Upper lobe of right lung (tissue), 1 donor: ENCODE results near the gene TMEM135. TPM values are rescaled to one million over a fixed set of nuclear protein-coding genes. Genes with fewer than 3 reads are reported as not detected.
A peak's percentile ranks its signal among the peaks of the same experiment; 100 is the strongest.
"Not testable (repeated sequence)": the region's sequence is repeated elsewhere in the genome, so short reads cannot be mapped to it uniquely, and the experiment has no call there.

Experiments used
- ATAC-seq: fragments of 200-7000 bp; cut with Tn5 transposase; one replicate; pipeline ENCODE4 v1.9.1; 2020; ENCODE audit warnings: mild to moderate bottlenecking, moderate library complexity
- DNase-seq: peaks from one replicate; pipeline ENCODE4 v3.0.0-alpha.2; 2020
- H3K27ac ChIP-seq: fragments of 200-600 bp; one replicate; pipeline ENCODE4 v1.8.0; 2022
- H3K27me3 ChIP-seq: fragments of 200-600 bp; one replicate; pipeline ENCODE4 v1.8.0; 2022; ENCODE audit warnings: mild to moderate bottlenecking
- H3K36me3 ChIP-seq: fragments of 200-600 bp; one replicate; pipeline ENCODE4 v1.8.0; 2022
- H3K4me1 ChIP-seq: fragments of 200-600 bp; one replicate; pipeline ENCODE4 v1.8.0; 2022
- H3K4me3 ChIP-seq: fragments of 200-600 bp; one replicate; pipeline ENCODE4 v1.8.0; 2022; ENCODE audit warnings: mild to moderate bottlenecking
- H3K9me3 ChIP-seq: fragments of 200-600 bp; one replicate; pipeline ENCODE4 v1.8.0; 2022
- intact Hi-C: fragments of 100-400 bp; cut with DNase I; formaldehyde crosslinking; loops from one replicate; pipeline ENCODE4 v1.11.0; 2022
- total RNA-seq: library from RNA; stranded (reverse); fragmentation: NEBNext Ultra II Directional; extraction: Animal tissue kit (Norgen Biotek cat#: 25700); gene quantifications from one replicate; pipeline ENCODE4 v1.2.1, GENCODE V29; 2021
- TF ChIP-seq, protein P1 (sequence below): fragments of 200-600 bp; IDR thresholded peaks from one replicate; pipeline ENCODE4 v1.8.0; 2022; ENCODE audit warnings: antibody characterized with exemption
- donor health status: DM: no; HTN: yes; CAD: no; lungs with severe emphysema.

The TMEM135 gene
- total RNA-seq, 1 donor from 2014 or later: 24.5 TPM

DNA sequence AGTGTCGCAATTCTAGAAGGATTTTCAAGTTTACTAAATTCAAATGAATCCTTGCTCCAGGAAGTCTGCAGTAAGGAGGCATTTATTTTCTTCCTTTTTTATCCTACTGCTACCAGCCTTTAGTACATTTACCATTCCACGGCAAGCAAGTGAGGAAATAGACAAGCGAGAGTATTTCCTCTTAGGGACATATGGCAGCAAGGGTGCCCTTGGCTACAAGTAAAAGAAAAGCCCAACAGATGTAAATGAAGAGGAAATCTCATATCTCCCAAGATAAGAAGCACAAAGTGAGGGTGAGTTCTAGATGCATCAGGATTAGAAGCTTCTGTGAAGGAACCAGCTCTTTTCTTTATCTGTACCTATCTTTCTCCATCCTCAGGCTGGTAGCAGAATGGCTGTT lies 44.7 kb upstream of the TMEM135 start:
- intact Hi-C loops: no loop called here

DNA sequence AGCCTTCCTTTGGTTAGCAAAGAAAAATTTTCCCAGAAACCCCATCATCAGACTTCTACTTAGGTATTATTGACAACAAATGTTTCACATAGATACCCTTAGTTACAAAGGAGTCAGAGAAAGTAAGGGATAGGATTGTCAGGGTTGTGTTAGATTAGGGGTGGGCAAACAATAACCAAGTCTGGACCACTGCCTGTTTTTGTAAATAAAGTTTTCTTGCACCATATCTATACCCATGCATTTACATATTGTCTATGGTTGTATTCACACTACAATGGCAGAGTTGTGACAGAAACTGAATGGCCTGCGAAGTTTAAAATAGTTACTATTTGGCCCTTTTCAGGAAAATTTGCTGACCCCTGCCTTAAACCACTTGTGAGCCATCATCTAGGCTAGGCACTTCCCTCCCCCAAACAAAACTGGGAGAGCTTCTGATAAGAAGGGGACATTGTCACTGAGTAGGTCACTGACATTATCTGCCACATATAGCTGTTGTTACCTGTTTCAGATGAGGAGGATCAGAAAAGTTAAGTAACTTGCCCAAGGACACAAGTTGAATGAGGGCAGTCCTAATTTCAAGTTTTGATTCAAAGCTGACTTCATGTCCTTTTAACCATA lies 40.7 kb upstream of the TMEM135 start:
- no peak overlapping the region for H3K4me3 ChIP-seq
- peaks cover 8% of the 10 kb centered on the region for H3K4me1 ChIP-seq
- DNase-seq: no peak
- H3K9me3 ChIP-seq: no peaks in the 10 kb centered on the region
- intact Hi-C loops: no loop called here
- H3K27ac ChIP-seq: no peak overlapping the region
- no peaks in the 10 kb centered on the region for H3K36me3 ChIP-seq
- TF ChIP-seq, protein P1, sequence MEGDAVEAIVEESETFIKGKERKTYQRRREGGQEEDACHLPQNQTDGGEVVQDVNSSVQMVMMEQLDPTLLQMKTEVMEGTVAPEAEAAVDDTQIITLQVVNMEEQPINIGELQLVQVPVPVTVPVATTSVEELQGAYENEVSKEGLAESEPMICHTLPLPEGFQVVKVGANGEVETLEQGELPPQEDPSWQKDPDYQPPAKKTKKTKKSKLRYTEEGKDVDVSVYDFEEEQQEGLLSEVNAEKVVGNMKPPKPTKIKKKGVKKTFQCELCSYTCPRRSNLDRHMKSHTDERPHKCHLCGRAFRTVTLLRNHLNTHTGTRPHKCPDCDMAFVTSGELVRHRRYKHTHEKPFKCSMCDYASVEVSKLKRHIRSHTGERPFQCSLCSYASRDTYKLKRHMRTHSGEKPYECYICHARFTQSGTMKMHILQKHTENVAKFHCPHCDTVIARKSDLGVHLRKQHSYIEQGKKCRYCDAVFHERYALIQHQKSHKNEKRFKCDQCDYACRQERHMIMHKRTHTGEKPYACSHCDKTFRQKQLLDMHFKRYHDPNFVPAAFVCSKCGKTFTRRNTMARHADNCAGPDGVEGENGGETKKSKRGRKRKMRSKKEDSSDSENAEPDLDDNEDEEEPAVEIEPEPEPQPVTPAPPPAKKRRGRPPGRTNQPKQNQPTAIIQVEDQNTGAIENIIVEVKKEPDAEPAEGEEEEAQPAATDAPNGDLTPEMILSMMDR: no peak
- ATAC-seq: no peak
- no peaks in the 10 kb centered on the region for H3K27me3 ChIP-seq

More for the DNA sequence above, 44.7 kb upstream of the TMEM135 start:
- no peaks in the 10 kb centered on the region for H3K9me3 ChIP-seq
- DNase-seq: no peak
- no peaks in the 10 kb centered on the region for H3K27me3 ChIP-seq
- TF ChIP-seq, protein P1: no peak
- H3K27ac ChIP-seq: no peak overlapping the region
- ATAC-seq: no peak
- no peaks in the 10 kb centered on the region for H3K4me1 ChIP-seq
- H3K36me3 ChIP-seq: no peaks in the 10 kb centered on the region
- H3K4me3 ChIP-seq: no peak overlapping the region

DNA sequence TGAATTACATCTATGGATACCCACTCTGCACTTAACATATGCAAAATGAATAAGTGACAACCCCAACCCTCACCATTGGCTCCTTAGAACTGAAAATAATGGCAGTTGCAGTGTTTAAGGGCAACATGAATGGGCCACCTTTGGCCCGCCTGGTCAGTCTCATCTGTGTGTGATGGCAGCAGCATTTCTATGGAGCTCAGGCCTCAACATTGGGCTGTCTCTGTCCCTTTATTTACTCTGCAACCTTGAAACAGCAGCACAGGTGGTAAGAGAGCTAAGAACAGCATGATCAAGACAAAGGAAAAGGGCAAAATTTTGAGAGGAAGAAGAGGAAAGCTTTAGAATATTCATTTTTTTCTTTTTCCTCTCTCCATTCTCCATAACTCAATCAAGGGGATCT lies 38.3 kb upstream of the TMEM135 start:
- no peak overlapping the region for H3K4me3 ChIP-seq
- no peak for ATAC-seq
- no peaks in the 10 kb centered on the region for H3K36me3 ChIP-seq
- H3K27ac ChIP-seq: peak overlapping the region; percentile 51
- no peaks in the 10 kb centered on the region for H3K9me3 ChIP-seq
- intact Hi-C loops: no loop called here
- peaks cover 8% of the 10 kb centered on the region for H3K4me1 ChIP-seq
- DNase-seq: no peak
- H3K27me3 ChIP-seq: no peaks in the 10 kb centered on the region
- TF ChIP-seq, protein P1: no peak

DNA sequence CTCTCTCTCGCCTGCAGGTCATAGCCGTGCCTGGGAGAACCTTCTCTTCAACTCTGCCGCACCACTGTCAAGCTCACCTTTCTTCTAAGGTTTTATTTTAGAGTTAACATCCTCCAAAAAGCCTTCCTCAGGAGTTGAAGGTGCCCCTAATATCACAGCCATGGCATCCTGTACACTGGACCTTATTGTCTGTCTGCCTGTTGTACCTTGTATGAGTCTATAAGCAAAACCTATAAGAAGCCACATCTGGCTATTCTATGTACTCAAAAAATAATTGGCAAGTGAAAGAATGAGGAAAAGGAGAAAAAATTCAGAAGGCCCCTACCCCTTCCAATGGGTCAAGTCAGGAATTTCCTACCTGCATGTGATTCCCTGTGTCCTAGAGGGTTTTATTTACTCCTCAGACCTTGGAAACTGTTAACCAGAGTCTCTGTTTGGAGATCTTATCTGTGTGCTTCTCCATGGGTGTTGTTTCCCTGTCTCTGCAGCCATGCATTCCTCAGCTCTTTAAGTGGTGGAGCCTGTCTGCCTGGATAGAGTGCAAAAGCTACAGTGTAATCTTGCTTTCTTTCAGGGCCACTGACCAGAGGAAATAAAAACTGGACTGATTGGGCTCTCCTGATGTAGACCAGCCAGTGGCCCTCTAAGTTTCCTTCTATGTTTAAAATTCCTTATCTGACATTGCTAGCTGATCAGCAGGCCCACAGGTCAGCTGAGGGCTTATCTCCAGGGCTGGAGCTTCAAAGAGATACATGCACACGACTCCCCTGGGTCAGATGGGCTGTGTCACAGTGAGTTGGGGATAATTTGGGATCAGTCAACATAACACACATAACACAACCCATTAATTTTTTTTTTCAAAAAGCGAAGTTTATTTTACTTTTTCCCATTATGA lies 37.6 kb upstream of the TMEM135 start:
- peak overlapping the region; percentile 51 for H3K27ac ChIP-seq
- H3K27me3 ChIP-seq: no peaks in the 10 kb centered on the region
- no peaks in the 10 kb centered on the region for H3K36me3 ChIP-seq
- no peak overlapping the region for H3K4me3 ChIP-seq
- ATAC-seq (peak; percentile 95), DNase-seq (no peak)
- intact Hi-C loops: no loop called here
- TF ChIP-seq, protein P1: no peak
- H3K4me1 ChIP-seq: peaks cover 8% of the 10 kb centered on the region
- H3K9me3 ChIP-seq: no peaks in the 10 kb centered on the region

DNA sequence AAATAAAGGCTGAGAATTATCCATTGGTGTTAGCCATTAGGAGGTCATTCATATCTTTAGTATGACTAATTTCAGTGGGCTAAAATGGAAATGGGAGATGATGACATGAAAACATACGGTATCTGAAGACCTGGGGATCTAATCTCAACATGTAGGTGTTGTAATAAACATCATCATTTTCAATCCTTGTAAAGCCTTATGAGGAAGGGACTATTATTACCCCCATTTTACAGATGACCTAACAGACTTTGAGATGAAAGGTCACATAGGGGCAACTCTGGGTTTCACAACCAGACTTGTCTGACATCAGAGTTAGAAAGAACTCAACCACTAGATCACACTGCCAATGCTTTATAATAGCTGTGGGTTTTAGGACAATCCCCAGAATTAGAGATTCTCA lies 34.8 kb upstream of the TMEM135 start:
- no peak overlapping the region for H3K4me3 ChIP-seq
- no peak for ATAC-seq
- no peaks in the 10 kb centered on the region for H3K36me3 ChIP-seq
- H3K9me3 ChIP-seq: no peaks in the 10 kb centered on the region
- peaks cover 8% of the 10 kb centered on the region for H3K4me1 ChIP-seq
- no peaks in the 10 kb centered on the region for H3K27me3 ChIP-seq
- H3K27ac ChIP-seq: no peak overlapping the region
- DNase-seq: no peak
- TF ChIP-seq, protein P1: no peak
- intact Hi-C loops: no loop called here

DNA sequence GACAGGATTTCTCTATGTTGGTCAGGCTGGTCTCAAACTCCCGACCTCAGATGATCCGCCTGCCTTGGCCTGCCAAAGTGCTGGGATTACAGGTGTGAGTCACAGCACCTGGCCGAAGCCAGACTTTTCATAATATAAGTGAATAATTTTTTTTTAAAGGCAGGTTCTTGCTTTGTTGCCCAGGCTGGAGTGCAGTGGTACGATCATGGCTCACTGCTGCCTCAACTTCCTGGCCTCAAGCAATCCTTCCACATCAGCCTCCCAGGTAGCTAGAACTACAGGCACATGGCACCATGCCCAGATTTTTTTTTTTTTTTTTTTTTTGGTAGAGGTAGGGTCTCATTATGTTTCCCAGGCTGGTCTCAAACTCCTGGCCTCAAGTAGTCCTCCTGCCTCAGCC lies 33.5 kb upstream of the TMEM135 start:
- H3K9me3 ChIP-seq, DNase-seq, H3K4me3 ChIP-seq, intact Hi-C loops, ATAC-seq, H3K27ac ChIP-seq, H3K36me3 ChIP-seq, H3K27me3 ChIP-seq, H3K4me1 ChIP-seq: not testable (repeated sequence)
